NCI-H2227 (cell line): Measurements from ENCODE around the gene NIN.

Source experiments
- DNase-seq: peaks from one replicate; lab custom pipeline; 2025; ENCODE audit not compliant: unreplicated experiment; lab: John Stamatoyannopoulos, UW

Gene NIN

GRCh38 chr14:50795142-50795541 is 35.8 kb downstream of the NIN start:
- peak; percentile 6 for DNase-seq

- DNase-seq, result no peak
Observed at GRCh38 chr14:50794068-50794645, 36.8 kb downstream of the NIN start.

- no peak for DNase-seq
Observed at GRCh38 chr14:50792634-50793068, 38.3 kb downstream of the NIN start.

GRCh38 chr14:50792051-50792477 is 38.9 kb downstream of the NIN start:
- DNase-seq, result no peak

- no peak for DNase-seq
Observed at GRCh38 chr14:50791201-50791600, 39.8 kb downstream of the NIN start.

GRCh38 chr14:50790589-50790988 is 40.4 kb downstream of the NIN start:
- DNase-seq, result no peak

- DNase-seq, result no peak
Observed at GRCh38 chr14:50786751-50787464, 44.1 kb downstream of the NIN start.

GRCh38 chr14:50785457-50786063 is 45.4 kb downstream of the NIN start:
- peak; percentile 12 for DNase-seq

- DNase-seq, result peak; percentile 46
Observed at GRCh38 chr14:50784683-50785456, 46.1 kb downstream of the NIN start.

- peak; percentile 50 for DNase-seq
Observed at GRCh38 chr14:50783563-50783962, 47.4 kb downstream of the NIN start.

GRCh38 chr14:50780393-50780792 is 50.6 kb downstream of the NIN start:
- no peak for DNase-seq

- DNase-seq, result no peak
Observed at GRCh38 chr14:50778721-50779483, 52.1 kb downstream of the NIN start.

GRCh38 chr14:50776522-50776921 is 54.4 kb downstream of the NIN start:
- DNase-seq, result no peak

GRCh38 chr14:50775357-50775756 is 55.6 kb downstream of the NIN start:
- no peak for DNase-seq

- DNase-seq, result no peak
Observed at GRCh38 chr14:50774542-50775267, 56.3 kb downstream of the NIN start.

- peak; percentile 55 for DNase-seq
Observed at GRCh38 chr14:50773632-50774541, 57.1 kb downstream of the NIN start.

- DNase-seq, result no peak
Observed at GRCh38 chr14:50772412-50772811, 58.5 kb downstream of the NIN start.

GRCh38 chr14:50770586-50770985 is 60.4 kb downstream of the NIN start:
- DNase-seq, result no peak

GRCh38 chr14:50769863-50770500 is 61.0 kb downstream of the NIN start:
- DNase-seq, result no peak
